K562 (cell line): Measurements from ENCODE around the gene SNX10. TPM values are rescaled to one million over a fixed set of nuclear protein-coding genes. Genes with fewer than 3 reads are reported as not detected.

Experiments
- ATAC-seq: fragments of 200-7000 bp; cut with Tn5 transposase; 3 replicates; pipeline ENCODE4 v1.9.1; 2020; ENCODE audit warnings: moderate library complexity
- BruUV-seq: library from RNA; stranded (reverse); fragments of 400-500 nt; replicated peaks from 2 replicates; lab custom pipeline; 2021; lab: Mats Ljungman, UMichigan
- CTCF ChIA-PET: fragments of 300-600 bp; formaldehyde crosslinking; extraction: SDS; loops from one replicate; lab custom pipeline; 2021; ENCODE audit warnings: low intra/inter-chr PET ratio; lab: Yijun Ruan, JAX
- POLR2A ChIA-PET: fragments of 300-600, 350-650 bp; sonication (Branson Sonifier 250); formaldehyde crosslinking; extraction: SDS; loops from one replicate; lab custom pipeline; 2021; ENCODE audit warnings: antibody characterized with exemption, inconsistent platforms; lab: Yijun Ruan, JAX
- DNase-seq, 4 experiments: peaks; one replicate each; pipeline versions ENCODE4 v3.0.0 to v3.0.0-alpha.2; 2011 to 2018; ENCODE audit warnings: low spot score in 3 of 4, mixed read lengths in 3 of 4; ENCODE audit errors: extremely low read depth in 1 of 4
- FAIRE-seq: peaks from 2 replicates; lab custom pipeline; 2011; peaks lifted over from hg19 to GRCh38; lab: Jason Lieb, UNC
- H2AFZ ChIP-seq: 2 replicates; pipeline ENCODE4 v1.6.0; 2011; ENCODE audit warnings: low read depth, low read length, control low read depth, inconsistent platforms
- H3K27ac ChIP-seq: fragments of 200-600 bp; 3 replicates; pipeline ENCODE4 v1.8.0; 2011; ENCODE audit warnings: low read depth, mild to moderate bottlenecking, control low read depth, inconsistent platforms, low read length, moderate library complexity, mixed read lengths; ENCODE audit errors: extremely low read depth
- H3K27me3 ChIP-seq, 2 experiments: fragments of 300-600 bp in 1 of 2; 2 replicates in 1 of 2; 3 replicates in 1 of 2; pipeline versions ENCODE4 v1.6.0 to v1.8.0; 2011; ENCODE audit warnings: inconsistent platforms in 2 of 2, low read length in 2 of 2, mild to moderate bottlenecking in 1 of 2, mixed read lengths in 1 of 2, moderate library complexity in 1 of 2; ENCODE audit not compliant: control insufficient read depth in 2 of 2, insufficient read depth in 2 of 2
- H3K36me3 ChIP-seq: fragments of 300-600 bp; 3 replicates; pipeline ENCODE4 v1.8.0; 2011; ENCODE audit warnings: mild to moderate bottlenecking, low read length, inconsistent platforms; ENCODE audit not compliant: control insufficient read depth, insufficient read depth
- H3K4me1 ChIP-seq, 2 experiments: fragments of 200-600 bp in 1 of 2; replicated peaks in 1 of 2; 2 replicates in 1 of 2; 3 replicates in 1 of 2; pipeline versions ENCODE4 v1.5.1 to v1.8.0; 2011; ENCODE audit warnings: inconsistent platforms in 2 of 2, low read length in 2 of 2, mild to moderate bottlenecking in 1 of 2, mixed read lengths in 1 of 2, moderate library complexity in 1 of 2; ENCODE audit not compliant: control insufficient read depth in 2 of 2, insufficient read depth in 2 of 2
- H3K4me2 ChIP-seq: 2 replicates; pipeline ENCODE4 v1.6.1; 2011; ENCODE audit warnings: low read length, control low read depth, inconsistent platforms, mixed read lengths; ENCODE audit not compliant: insufficient read depth
- H3K4me3 ChIP-seq: fragments of 200-600 bp; sonication (generic), shearing (Covaris generic); 2 replicates; pipeline ENCODE4 v1.5.1; 2016; ENCODE audit warnings: control low read depth, inconsistent platforms
- H3K79me2 ChIP-seq: fragments of 200-600 bp; 3 replicates; pipeline ENCODE4 v1.8.0; 2011; ENCODE audit warnings: low read length, inconsistent platforms; ENCODE audit not compliant: control insufficient read depth, insufficient read depth
- H3K9ac ChIP-seq, 2 experiments: 2 replicates each; pipeline versions ENCODE4 v1.6.0 to v1.6.1; 2011; ENCODE audit warnings: low read depth in 2 of 2, low read length in 2 of 2, control low read depth in 1 of 2, inconsistent platforms in 1 of 2, mild to moderate bottlenecking in 1 of 2, mixed read lengths in 1 of 2; ENCODE audit not compliant: insufficient read depth in 1 of 2
- H3K9me1 ChIP-seq: one replicate; pipeline ENCODE4 v1.6.0; 2011; ENCODE audit warnings: inconsistent platforms, mild to moderate bottlenecking, low read length, moderate library complexity; ENCODE audit not compliant: control insufficient read depth, insufficient read depth
- H3K9me3 ChIP-seq: replicated peaks from 2 replicates; pipeline ENCODE4 v1.5.1; 2011; ENCODE audit warnings: low read depth, low read length, inconsistent platforms; ENCODE audit not compliant: control insufficient read depth, insufficient read depth
- H4K20me1 ChIP-seq: replicated peaks from 2 replicates; pipeline ENCODE4 v1.6.1; 2011; ENCODE audit warnings: low read length, inconsistent platforms, mixed read lengths; ENCODE audit not compliant: control insufficient read depth, insufficient read depth
- CTCFL ChIP-seq: IDR thresholded peaks from 2 replicates; pipeline ENCODE4 v1.6.1; 2011; ENCODE audit warnings: borderline replicate concordance, low read depth, mild to moderate bottlenecking, moderate library complexity, low read length; ENCODE audit not compliant: insufficient read depth, poor library complexity, severe bottlenecking
- HDAC2 ChIP-seq: fragments of 450-650 bp; IDR thresholded peaks from 2 replicates; pipeline ENCODE4 v1.6.1; 2016; ENCODE audit warnings: mild to moderate bottlenecking
- HINFP ChIP-seq: fragments of 450-650 bp; conservative IDR thresholded peaks from 2 replicates; pipeline ENCODE4 v1.6.1; 2016; ENCODE audit warnings: missing genetic modification characterization, low read depth, mild to moderate bottlenecking, control low read depth, missing compliant biosample characterization
- MEF2A ChIP-seq: IDR thresholded peaks from 2 replicates; pipeline ENCODE4 v1.6.1; 2011; ENCODE audit warnings: low read depth, mild to moderate bottlenecking, low read length, moderate library complexity; ENCODE audit not compliant: control insufficient read depth
- MEF2D ChIP-seq: conservative IDR thresholded peaks from 2 replicates; pipeline ENCODE4 v1.6.1; 2016; ENCODE audit warnings: low read depth, missing genetic modification characterization, missing compliant biosample characterization
- MXI1 ChIP-seq: IDR thresholded peaks from 2 replicates; pipeline ENCODE4 v1.6.1; 2011; ENCODE audit warnings: low read depth, mild to moderate bottlenecking, improper control_type of control experiment, low read length
- NONO ChIP-seq, 2 experiments: fragments of 200-400 bp in 1 of 2; fragments of 450-650 bp in 1 of 2; formaldehyde crosslinking in 1 of 2; IDR thresholded peaks; 2 replicates each; pipeline ENCODE4 v1.6.1; 2017; ENCODE audit warnings: low read depth in 2 of 2, mild to moderate bottlenecking in 2 of 2, moderate library complexity in 2 of 2, low read length in 1 of 2
- POLR2B ChIP-seq: fragments of 450-650 bp; IDR thresholded peaks from 2 replicates; pipeline ENCODE4 v1.6.1; 2018; ENCODE audit warnings: low read depth; ENCODE audit not compliant: partially characterized antibody
- PPARD ChIP-seq: fragments of 250-450 bp; sonication (Bioruptor Pico); IDR thresholded peaks from 2 replicates; pipeline ENCODE4 v1.8.0; 2022; ENCODE audit warnings: inconsistent platforms, mild to moderate bottlenecking, moderate library complexity
- SETDB1 ChIP-seq: IDR thresholded peaks from one replicate; pipeline ENCODE4 v1.6.1; 2012; ENCODE audit warnings: low read length, control low read depth, inconsistent platforms
- SIRT6 ChIP-seq: IDR thresholded peaks from one replicate; pipeline ENCODE4 v1.6.1; 2012; ENCODE audit warnings: low read depth, mild to moderate bottlenecking, control low read depth, inconsistent platforms, low read length, moderate library complexity
- SREBF2 ChIP-seq: sonication (generic); formaldehyde crosslinking; IDR thresholded peaks from 2 replicates; pipeline ENCODE4 v1.4.0; 2020; ENCODE audit warnings: mild to moderate bottlenecking, missing genetic modification reagents
- TAL1 ChIP-seq: fragments of 450-650 bp; IDR thresholded peaks from 2 replicates; pipeline ENCODE4 v1.6.1; 2016; ENCODE audit warnings: mild to moderate bottlenecking
- ZNF140 ChIP-seq: fragments of 250-450 bp; sonication (Bioruptor Pico); IDR thresholded peaks from 2 replicates; pipeline ENCODE4 v1.8.0; 2021; ENCODE audit warnings: moderate library complexity, mild to moderate bottlenecking, inconsistent platforms
- ZNF239 ChIP-seq: fragments of 250-450 bp; sonication (Bioruptor Pico); IDR thresholded peaks from 2 replicates; pipeline ENCODE4 v1.4.0; 2020; ENCODE audit warnings: mild to moderate bottlenecking
- WGBS: fragments of 100-300 bp; shearing (Covaris generic); methylation state at CpG from one replicate; pipeline ENCODE4 v1.1.6; 2016; ENCODE audit warnings: low coverage, mixed read lengths; ENCODE audit not compliant: insufficient coverage; ENCODE audit errors: missing lambda C conversion rate; 5-methylcytosine and 5-hydroxymethylcytosine counted together
- in situ Hi-C: fragments of 300-500 bp; cut with MboI; formaldehyde crosslinking; loops from 4 replicates; pipeline ENCODE4 v1.15.0; 2018; ENCODE audit warnings: inconsistent platforms, mixed read lengths
- intact Hi-C: fragments of 100-400 bp; cut with micrococcal nuclease; formaldehyde crosslinking; loops from 2 replicates; pipeline ENCODE4 v1.14.2; 2022
- polyA plus RNA-seq, 8 experiments: library from polyadenylated mRNA; depleted of rRNA in 4 of 8; stranded (reverse) in 5 of 8; unstranded in 3 of 8; fragments of >200 nt; fragmentation: Nextera tagmentation in 2 of 8; fragmentation: Illumina TruSeq in 1 of 8; extraction: Ambion mirVana in 2 of 8; extraction: Trizol in 1 of 8; gene quantifications; 2 replicates each; pipeline versions ENCODE4 v1.2.1 to v1.2.3, GENCODE V29; 2011 to 2014; ENCODE audit warnings: inconsistent platforms in 1 of 8, missing spikeins in 1 of 8
- total RNA-seq, 7 experiments: library from RNA; depleted of rRNA in 6 of 7; stranded (reverse); fragments of >200 nt in 6 of 7; fragmentation: Illumina TruSeq in 2 of 7; extraction: Trizol in 2 of 7; gene quantifications; 2 replicates each; pipeline versions ENCODE4 v1.2.1 to v1.2.3, GENCODE V29; 2011 to 2021; ENCODE audit warnings: low replicate concordance in 1 of 7
- TF ChIP-seq, protein P1 (sequence below): sonication (generic); formaldehyde crosslinking; IDR thresholded peaks from 2 replicates; pipeline ENCODE4 v1.8.1; 2023; ENCODE audit warnings: mild to moderate bottlenecking, missing genetic modification reagents, moderate library complexity

The SNX10 gene
- total and polyA plus RNA-seq, 9 of the 15 experiments (the other 6 are each of a cell fraction or from before 2014, with no cell fraction given) = 6.9 to 16.5 (median 11.5) TPM

DNA sequence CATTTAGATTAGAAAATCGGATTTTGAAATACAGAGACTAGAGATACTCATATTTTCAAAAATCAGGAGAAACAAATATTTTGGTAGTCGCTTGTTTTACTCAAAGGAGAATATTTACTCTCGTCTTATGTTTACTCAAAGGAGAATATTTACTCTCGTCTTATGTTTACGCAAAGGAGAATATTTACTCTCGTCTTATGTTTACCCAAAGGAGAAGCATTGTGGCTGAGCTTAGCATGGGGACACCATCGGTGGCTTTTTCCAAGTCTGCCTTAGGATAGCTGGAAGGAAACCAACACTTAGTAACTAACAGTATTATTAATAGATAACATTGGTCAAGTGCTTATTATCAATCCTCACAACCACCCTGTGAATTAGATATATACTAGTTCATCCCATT is 71.8 kb downstream of the SNX10 start:
- ChIA-PET CTCF (interaction anchor here (3.7 kb wide), 1 partner anchor 471 kb away, joined by 27 read pairs; no protein-coding TSS in a partner anchor), POLR2A (interaction anchor here (0.7 to 1.2 kb wide), 2 partner anchors 167 to 279 kb away, joined by 3 read pairs; no protein-coding TSS in a partner anchor)
- peaks cover 8% of the 10 kb centered on the region; the same call in 2 of the 3 replicates for H3K36me3 ChIP-seq
- no peak overlapping the region for H3K4me3 ChIP-seq
- no peak overlapping the region for H3K9ac ChIP-seq
- H3K9me1 ChIP-seq = no peaks in the 10 kb centered on the region
- no peaks in the 10 kb centered on the region for H3K9me3 ChIP-seq
- H3K27me3 ChIP-seq = no peaks in the 10 kb centered on the region
- H3K79me2 ChIP-seq = no peaks in the 10 kb centered on the region
- no peak overlapping the region for H3K27ac ChIP-seq
- ATAC-seq (no peak), FAIRE-seq (no peak), DNase-seq (no peak)
- no peaks in the 10 kb centered on the region for H4K20me1 ChIP-seq
- no peak overlapping the region for H2AFZ ChIP-seq
- in situ Hi-C loops (no loop called here), intact Hi-C loops (loop anchor here (10.0 kb wide), 1 partner anchor 509 kb away; no protein-coding TSS in a partner anchor)
- 40% methylated on average over 7 of the region's 7 CpGs for WGBS
- BruUV-seq = no TSS peak
- no peak overlapping the region for H3K4me2 ChIP-seq
- H3K4me1 ChIP-seq = no peaks in the 10 kb centered on the region; a peak in 1 of 5 replicates
- TF ChIP-seq MXI1 (no peak), SETDB1 (no peak), NONO (IDR thresholded peaks at IDR 0.05; ENCODE audit: low read depth in 2 of 2, low read length in 1 of 2) (no peak), ZNF140 (CRISPR knock-in tag) (no peak), SIRT6 (no peak), CTCFL (no peak), TAL1 (no peak), HDAC2 (no peak), HINFP (tag) (no peak), POLR2B (no peak), SREBF2 (CRISPR knock-in tag) (no peak), MEF2D (no peak), ZNF239 (CRISPR knock-in tag) (no peak), PPARD (no peak), MEF2A (no peak)
- TF ChIP-seq, protein P1, sequence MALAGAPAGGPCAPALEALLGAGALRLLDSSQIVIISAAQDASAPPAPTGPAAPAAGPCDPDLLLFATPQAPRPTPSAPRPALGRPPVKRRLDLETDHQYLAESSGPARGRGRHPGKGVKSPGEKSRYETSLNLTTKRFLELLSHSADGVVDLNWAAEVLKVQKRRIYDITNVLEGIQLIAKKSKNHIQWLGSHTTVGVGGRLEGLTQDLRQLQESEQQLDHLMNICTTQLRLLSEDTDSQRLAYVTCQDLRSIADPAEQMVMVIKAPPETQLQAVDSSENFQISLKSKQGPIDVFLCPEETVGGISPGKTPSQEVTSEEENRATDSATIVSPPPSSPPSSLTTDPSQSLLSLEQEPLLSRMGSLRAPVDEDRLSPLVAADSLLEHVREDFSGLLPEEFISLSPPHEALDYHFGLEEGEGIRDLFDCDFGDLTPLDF (CRISPR knock-in tag) = no peak
